Stimulated activated CD8-positive, alpha-beta memory T cell treated with anti-CD3 and anti-CD28 coated beads, Interleukin-7, amount 100 ng/mL, for 1 hour (primary cell): ENCODE data around the gene DDN.

ENCODE experiments used
- DNase-seq, 2 donors: peaks; one replicate each; pipeline ENCODE4 v3.0.0-alpha.2; 2020; ENCODE audit warnings: low read depth in 2 of 2

DDN gene

GRCh38 chr12:49013428-49013827 lies 14.3 kb upstream of the DDN start:
- DNase-seq: no peak

GRCh38 chr12:49012739-49013138 lies 13.6 kb upstream of the DDN start:
- no peak for DNase-seq

GRCh38 chr12:49010092-49010668 lies 11.0 kb upstream of the DDN start:
- DNase-seq: no peak

- no peak for DNase-seq
Observed at GRCh38 chr12:49008943-49009342, 9.8 kb upstream of the DDN start.

GRCh38 chr12:49000346-49000745 lies 1.2 kb upstream of the DDN start:
- no peak for DNase-seq

- DNase-seq: no peak
Observed at GRCh38 chr12:48998497-48999353, 450 bp downstream of the DDN start.

- no peak for DNase-seq
Observed at GRCh38 chr12:48997719-48998496, 1.3 kb downstream of the DDN start.

- DNase-seq: no peak
Observed at GRCh38 chr12:48996794-48997718, 2.1 kb downstream of the DDN start.

GRCh38 chr12:48995086-48995879 lies 3.9 kb downstream of the DDN start:
- no peak for DNase-seq

GRCh38 chr12:48994224-48995085 lies 4.7 kb downstream of the DDN start:
- no peak for DNase-seq

GRCh38 chr12:48993787-48994186 lies 5.4 kb downstream of the DDN start:
- no peak for DNase-seq

- no peak for DNase-seq
Observed at GRCh38 chr12:48991247-48992050, 7.7 kb downstream of the DDN start.

- DNase-seq: no peak
Observed at GRCh38 chr12:48990552-48990951, 8.6 kb downstream of the DDN start.

GRCh38 chr12:48988030-48988649 lies 11.0 kb downstream of the DDN start:
- DNase-seq: peak in 1 of 2 donors; percentile 66

- DNase-seq: no peak
Observed at GRCh38 chr12:48986720-48987291, 12.4 kb downstream of the DDN start.

GRCh38 chr12:48985901-48986300 lies 13.3 kb downstream of the DDN start:
- DNase-seq: no peak

- DNase-seq: no peak
Observed at GRCh38 chr12:48985475-48985897, 13.7 kb downstream of the DDN start.
